Muscle layer of colon (tissue), 2 donors: Measurements from ENCODE around the gene SYNGR1.

Source experiments
- H3K27ac ChIP-seq: one replicate; pipeline ENCODE4 v1.7.0; 2013; ENCODE audit warnings: low read depth, mild to moderate bottlenecking, low read length, moderate library complexity
- H3K27me3 ChIP-seq, 2 donors: one replicate each; pipeline ENCODE4 v1.7.0; 2013; ENCODE audit warnings: low read length in 2 of 2, mild to moderate bottlenecking in 2 of 2; ENCODE audit not compliant: insufficient read depth in 2 of 2, control insufficient read depth in 1 of 2
- H3K36me3 ChIP-seq: one replicate; pipeline ENCODE4 v1.7.0; 2013; ENCODE audit warnings: mild to moderate bottlenecking, low read length; ENCODE audit not compliant: insufficient read depth
- H3K4me1 ChIP-seq: one replicate; pipeline ENCODE4 v1.7.0; 2013; ENCODE audit warnings: mild to moderate bottlenecking, low read length; ENCODE audit not compliant: insufficient read depth
- H3K4me3 ChIP-seq, 2 donors: one replicate each; pipeline ENCODE4 v1.7.0; 2013; ENCODE audit warnings: low read length in 2 of 2, low read depth in 1 of 2, mild to moderate bottlenecking in 1 of 2, moderate library complexity in 1 of 2
- H3K9ac ChIP-seq: one replicate; pipeline ENCODE4 v1.7.0; 2013; ENCODE audit warnings: low read length
- H3K9me3 ChIP-seq: one replicate; pipeline ENCODE4 v1.7.0; 2013; ENCODE audit warnings: mild to moderate bottlenecking, low read length
- donor health status: abdominal sarcoma.
- donor health status: Adenocarcinoma of cecum.

SYNGR1 gene

GRCh38 chr22:39429186-39429585 lies 79.4 kb downstream of the SYNGR1 start:
- no peaks in the 10 kb centered on the region for H3K9me3 ChIP-seq
- no peak overlapping the region for H3K9ac ChIP-seq
- H3K27ac ChIP-seq = no peak overlapping the region
- no peak overlapping the region for H3K4me3 ChIP-seq
- H3K36me3 ChIP-seq = peaks cover 66% of the 10 kb centered on the region
- no peaks in the 10 kb centered on the region for H3K27me3 ChIP-seq
- peaks cover 11% of the 10 kb centered on the region for H3K4me1 ChIP-seq

GRCh38 chr22:39429916-39430575 lies 80.3 kb downstream of the SYNGR1 start:
- H3K9me3 ChIP-seq = no peaks in the 10 kb centered on the region
- no peak overlapping the region for H3K9ac ChIP-seq
- peaks cover 59% of the 10 kb centered on the region for H3K36me3 ChIP-seq
- H3K27me3 ChIP-seq = no peaks in the 10 kb centered on the region
- no peak overlapping the region for H3K27ac ChIP-seq
- no peak overlapping the region for H3K4me3 ChIP-seq
- H3K4me1 ChIP-seq = peaks cover 11% of the 10 kb centered on the region

- H3K9ac ChIP-seq = no peak overlapping the region
- H3K27me3 ChIP-seq = no peaks in the 10 kb centered on the region
- no peak overlapping the region for H3K4me3 ChIP-seq
- no peaks in the 10 kb centered on the region for H3K9me3 ChIP-seq
- peaks cover 59% of the 10 kb centered on the region for H3K36me3 ChIP-seq
- H3K27ac ChIP-seq = peak overlapping the region; percentile 48
- H3K4me1 ChIP-seq = peaks cover 11% of the 10 kb centered on the region
Observed at GRCh38 chr22:39430576-39431150, 80.9 kb downstream of the SYNGR1 start.

- peaks cover 54% of the 10 kb centered on the region for H3K36me3 ChIP-seq
- H3K27me3 ChIP-seq = no peaks in the 10 kb centered on the region
- H3K9me3 ChIP-seq = no peaks in the 10 kb centered on the region
- H3K27ac ChIP-seq = peak overlapping the region; percentile 22
- peaks cover 11% of the 10 kb centered on the region for H3K4me1 ChIP-seq
- H3K9ac ChIP-seq = no peak overlapping the region
- no peak overlapping the region for H3K4me3 ChIP-seq
Observed at GRCh38 chr22:39431216-39431801, 81.5 kb downstream of the SYNGR1 start.

GRCh38 chr22:39431821-39432251 lies 82.0 kb downstream of the SYNGR1 start:
- H3K36me3 ChIP-seq = peaks cover 49% of the 10 kb centered on the region
- peaks cover 11% of the 10 kb centered on the region for H3K4me1 ChIP-seq
- no peak overlapping the region for H3K9ac ChIP-seq
- H3K9me3 ChIP-seq = no peaks in the 10 kb centered on the region
- H3K27ac ChIP-seq = peak overlapping the region; percentile 10
- no peaks in the 10 kb centered on the region for H3K27me3 ChIP-seq
- H3K4me3 ChIP-seq = no peak overlapping the region

- H3K9me3 ChIP-seq = no peaks in the 10 kb centered on the region
- H3K4me3 ChIP-seq = no peak overlapping the region
- H3K4me1 ChIP-seq = peaks cover 15% of the 10 kb centered on the region
- H3K9ac ChIP-seq = no peak overlapping the region
- H3K27ac ChIP-seq = peak overlapping the region; percentile 10
- peaks cover 43% of the 10 kb centered on the region for H3K36me3 ChIP-seq
- no peaks in the 10 kb centered on the region for H3K27me3 ChIP-seq
Observed at GRCh38 chr22:39432361-39432811, 82.6 kb downstream of the SYNGR1 start.

GRCh38 chr22:39433476-39434242 lies 83.9 kb downstream of the SYNGR1 start:
- H3K9ac ChIP-seq = no peak overlapping the region
- H3K27me3 ChIP-seq = peaks cover 0 to 5% of the 10 kb centered on the region in 2 donors
- no peaks in the 10 kb centered on the region for H3K9me3 ChIP-seq
- no peak overlapping the region for H3K4me3 ChIP-seq
- no peak overlapping the region for H3K27ac ChIP-seq
- H3K36me3 ChIP-seq = peaks cover 30% of the 10 kb centered on the region
- H3K4me1 ChIP-seq = peaks cover 20% of the 10 kb centered on the region

GRCh38 chr22:39434243-39434653 lies 84.5 kb downstream of the SYNGR1 start:
- peaks cover 20% of the 10 kb centered on the region for H3K4me1 ChIP-seq
- no peak overlapping the region for H3K9ac ChIP-seq
- no peak overlapping the region for H3K27ac ChIP-seq
- no peaks in the 10 kb centered on the region for H3K9me3 ChIP-seq
- peaks cover 0 to 8% of the 10 kb centered on the region in 2 donors for H3K27me3 ChIP-seq
- H3K36me3 ChIP-seq = peaks cover 24% of the 10 kb centered on the region
- H3K4me3 ChIP-seq = no peak overlapping the region

- no peak overlapping the region for H3K9ac ChIP-seq
- no peaks in the 10 kb centered on the region for H3K9me3 ChIP-seq
- H3K4me1 ChIP-seq = peaks cover 20% of the 10 kb centered on the region
- H3K27me3 ChIP-seq = peaks cover 0 to 8% of the 10 kb centered on the region in 2 donors
- peaks cover 24% of the 10 kb centered on the region for H3K36me3 ChIP-seq
- no peak overlapping the region for H3K27ac ChIP-seq
- no peak overlapping the region for H3K4me3 ChIP-seq
Observed at GRCh38 chr22:39434721-39435120, 84.9 kb downstream of the SYNGR1 start.
